ENCODE results near the gene TBC1D2B. TPM values are rescaled to one million over a fixed set of nuclear protein-coding genes. Genes with fewer than 3 reads are reported as not detected.

TBC1D2B gene
- total RNA-seq, 1 experiment from 2014 or later, result 17.6 TPM

- no peak overlapping the region for H3K14ac ChIP-seq (ENCODE audit: insufficient read depth, low read length)
- no peak overlapping the region for H4K91ac ChIP-seq (ENCODE audit: insufficient read length, low read depth, low read length)
- DNase-seq, result no peak
- H3K9ac ChIP-seq (ENCODE audit: extremely low read depth, insufficient read length, low read length), result no peak overlapping the region
- no peak for TF ChIP-seq CTCF (conservative IDR thresholded peaks at IDR 0.05)
- Mint-ChIP-seq H3K27me3 (ENCODE audit: low read depth) (no peaks in the 10 kb centered on the region), H3K4me1 (peaks cover 7% of the 10 kb centered on the region in 2 experiments), H3K27ac (no peak overlapping the region), H3K4me3 (no peak overlapping the region), H3K36me3 (ENCODE audit: insufficient read depth in 1 of 3, low read depth in 3 of 3) (peaks cover 1 to 4% (median 3%) of the 10 kb centered on the region in 3 experiments; a peak in 6 of 7 replicates), H3K9me3 (no peaks in the 10 kb centered on the region)
- no peaks in the 10 kb centered on the region for H3K79me2 ChIP-seq (ENCODE audit: insufficient read depth, low read length)
- no peak overlapping the region for H2BK12ac ChIP-seq (ENCODE audit: insufficient read length, low read depth, low read length)
- no peak overlapping the region for H2BK120ac ChIP-seq (ENCODE audit: low read depth, low read length, poor library complexity, severe bottlenecking)
- WGBS (ENCODE audit: extremely low coverage, insufficient read length, low lambda C conversion rate), result no CpG with 5 or more reads among the region's 6 CpGs
- H2BK20ac ChIP-seq (ENCODE audit: low read depth, low read length, poor library complexity, severe bottlenecking), result no peak overlapping the region
- no peaks in the 10 kb centered on the region for H3K27me3 ChIP-seq (ENCODE audit: insufficient read depth, low read length)
- no peak overlapping the region for H3K27ac ChIP-seq (ENCODE audit: insufficient read length, low read depth, low read length)
- H3K79me1 ChIP-seq (ENCODE audit: insufficient read depth, low read depth, low read length, poor library complexity, severe bottlenecking), result no peaks in the 10 kb centered on the region
- H3K23ac ChIP-seq (ENCODE audit: insufficient read length, low read depth, low read length), result no peak overlapping the region
- H3K18ac ChIP-seq (ENCODE audit: insufficient read length, low read depth, low read length), result no peak overlapping the region
- no peaks in the 10 kb centered on the region for H3K4me1 ChIP-seq (ENCODE audit: insufficient read depth, low read length)
- no peak overlapping the region for H2AK5ac ChIP-seq (ENCODE audit: insufficient read length, low read length)
- no peaks in the 10 kb centered on the region for H3K9me3 ChIP-seq (ENCODE audit: control insufficient read depth, low read depth, low read length)
- no peaks in the 10 kb centered on the region for H4K20me1 ChIP-seq (ENCODE audit: control insufficient read depth, insufficient read depth, insufficient read length)
- H2AFZ ChIP-seq (ENCODE audit: low read length), result no peak overlapping the region
- H3K23me2 ChIP-seq (ENCODE audit: insufficient read length, low read depth, low read length, poor library complexity, severe bottlenecking), result no peaks in the 10 kb centered on the region
- H3K4me2 ChIP-seq (ENCODE audit: insufficient read depth, insufficient read length, low read length), result no peak overlapping the region
- H3K56ac ChIP-seq (ENCODE audit: insufficient read length, low read depth, low read length), result no peak overlapping the region
- H4K8ac ChIP-seq (replicated peaks; ENCODE audit: insufficient read length, low read depth, low read length), result no peak overlapping the region
- no peak overlapping the region for H3K4ac ChIP-seq (ENCODE audit: low read depth, low read length)
- no peak overlapping the region for H4K5ac ChIP-seq (ENCODE audit: insufficient read length, low read depth, low read length)
- no peak overlapping the region for H2BK15ac ChIP-seq (ENCODE audit: low read depth, low read length)
- H2BK5ac ChIP-seq (ENCODE audit: insufficient read length, low read length), result no peak overlapping the region
- no peak overlapping the region for H3T11ph ChIP-seq (ENCODE audit: low read length)
Observed at GRCh38 chr15:78033864-78034263, 43.6 kb downstream of the TBC1D2B start.

Measured in H9 (cell line).